ENCODE data around the gene GOLT1A.

Gene GOLT1A

GRCh38 chr1:204198348-204199340 is 15.1 kb downstream of the GOLT1A start:
- no peak for DNase-seq (ENCODE audit: low read depth, low spot score)
- H3K4me3 ChIP-seq (ENCODE audit: low read length) = no peak overlapping the region

- no peak for DNase-seq (ENCODE audit: low read depth, low spot score)
- H3K4me3 ChIP-seq (ENCODE audit: low read length) = no peak overlapping the region
Observed at GRCh38 chr1:204197068-204197467, 16.7 kb downstream of the GOLT1A start.

GRCh38 chr1:204196068-204196795 is 17.6 kb downstream of the GOLT1A start, which contains the start of gene KISS1:
Gene KISS1 (minus strand): TSS chr1:204196491. CDS start chr1:204192876, 3,615 bp downstream.
- no peak for DNase-seq (ENCODE audit: low read depth, low spot score)
- no peak within 1 kb of the TSS for H3K4me3 ChIP-seq (ENCODE audit: low read length)

GRCh38 chr1:204194771-204195170 is 19.0 kb downstream of the GOLT1A start:
- H3K4me3 ChIP-seq (ENCODE audit: low read length) = no peak overlapping the region
- peak; percentile 22 for DNase-seq (ENCODE audit: low read depth, low spot score)

- no peak for DNase-seq (ENCODE audit: low read depth, low spot score)
- no peak overlapping the region for H3K4me3 ChIP-seq (ENCODE audit: low read length)
Observed at GRCh38 chr1:204194080-204194479, 19.7 kb downstream of the GOLT1A start.

GRCh38 chr1:204192589-204193352 is 21.0 kb downstream of the GOLT1A start:
- DNase-seq (ENCODE audit: low read depth, low spot score) = no peak
- H3K4me3 ChIP-seq (ENCODE audit: low read length) = no peak overlapping the region

GRCh38 chr1:204192046-204192445 is 21.7 kb downstream of the GOLT1A start:
- no peak for DNase-seq (ENCODE audit: low read depth, low spot score)
- H3K4me3 ChIP-seq (ENCODE audit: low read length) = no peak overlapping the region

- no peak for DNase-seq (ENCODE audit: low read depth, low spot score)
- H3K4me3 ChIP-seq (ENCODE audit: low read length) = no peak overlapping the region
Observed at GRCh38 chr1:204191456-204191855, 22.3 kb downstream of the GOLT1A start.

GRCh38 chr1:204190212-204191211 is 23.3 kb downstream of the GOLT1A start:
- peak overlapping the region; percentile 31 for H3K4me3 ChIP-seq (ENCODE audit: low read length)
- peak; percentile 68 for DNase-seq (ENCODE audit: low read depth, low spot score)

- no peak for DNase-seq (ENCODE audit: low read depth, low spot score)
- H3K4me3 ChIP-seq (ENCODE audit: low read length) = no peak overlapping the region
Observed at GRCh38 chr1:204188959-204189639, 24.7 kb downstream of the GOLT1A start.

GRCh38 chr1:204186597-204186996 is 27.2 kb downstream of the GOLT1A start:
- no peak overlapping the region for H3K4me3 ChIP-seq (ENCODE audit: low read length)
- DNase-seq (ENCODE audit: low read depth, low spot score) = no peak

- H3K4me3 ChIP-seq (ENCODE audit: low read length) = no peak overlapping the region
- no peak for DNase-seq (ENCODE audit: low read depth, low spot score)
Observed at GRCh38 chr1:204181116-204181515, 32.7 kb downstream of the GOLT1A start.

GRCh38 chr1:204180133-204180532 is 33.7 kb downstream of the GOLT1A start:
- DNase-seq (ENCODE audit: low read depth, low spot score) = no peak
- no peak overlapping the region for H3K4me3 ChIP-seq (ENCODE audit: low read length)

- H3K4me3 ChIP-seq (ENCODE audit: low read length) = no peak overlapping the region
- no peak for DNase-seq (ENCODE audit: low read depth, low spot score)
Observed at GRCh38 chr1:204178487-204179281, 35.1 kb downstream of the GOLT1A start.

GRCh38 chr1:204177133-204177532 is 36.7 kb downstream of the GOLT1A start:
- no peak for DNase-seq (ENCODE audit: low read depth, low spot score)
- H3K4me3 ChIP-seq (ENCODE audit: low read length) = no peak overlapping the region

GRCh38 chr1:204176049-204176448 is 37.7 kb downstream of the GOLT1A start:
- DNase-seq (ENCODE audit: low read depth, low spot score) = no peak
- H3K4me3 ChIP-seq (ENCODE audit: low read length) = no peak overlapping the region

- DNase-seq (ENCODE audit: low read depth, low spot score) = no peak
- H3K4me3 ChIP-seq (ENCODE audit: low read length) = no peak overlapping the region
Observed at GRCh38 chr1:204174958-204175357, 38.8 kb downstream of the GOLT1A start.

All from Jurkat, Clone E6-1 (cell line).